IPS DF 19.7 (cell line): ENCODE measurements around the gene OGFR.

Experiments
- DNase-seq: peaks from one replicate; pipeline ENCODE4 v3.0.0-alpha.2; 2013; ENCODE audit warnings: low read depth, low spot score

OGFR gene

DNA sequence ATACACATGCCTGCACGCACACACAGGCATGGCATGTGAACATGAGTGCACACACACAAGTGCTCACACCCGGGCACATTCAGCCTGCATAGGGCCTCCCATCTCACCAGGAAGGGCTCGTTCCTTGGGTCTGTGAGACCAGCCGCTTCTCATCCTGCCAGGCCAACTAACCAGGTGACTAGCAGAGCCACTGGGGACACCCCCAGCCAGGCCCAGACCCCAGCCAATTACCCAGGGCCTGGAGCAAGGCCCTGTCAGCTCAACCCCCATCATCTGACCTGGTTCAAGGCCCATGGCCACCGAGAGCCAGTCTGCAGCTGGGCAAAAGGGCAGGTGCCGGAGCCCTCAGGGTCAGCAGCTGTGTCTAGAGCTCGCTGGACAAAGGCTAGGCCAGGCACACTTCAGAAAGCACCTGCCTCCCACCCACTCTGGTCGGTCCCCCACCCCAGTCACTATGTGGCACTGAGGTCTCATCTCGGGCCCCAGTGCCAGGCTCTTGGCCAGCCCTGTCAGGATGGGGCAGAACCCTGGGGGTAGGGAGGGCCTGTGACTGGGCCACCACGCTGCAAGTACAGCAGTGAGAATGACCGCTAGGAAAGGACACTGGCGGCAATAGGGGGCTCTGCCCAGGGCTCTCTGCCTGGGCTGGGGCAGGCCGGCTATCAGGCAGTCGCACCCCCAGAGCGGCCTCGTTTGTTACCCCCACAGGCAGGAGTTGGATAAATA, 35.1 kb upstream of the OGFR start:
- DNase-seq = no peak

DNA sequence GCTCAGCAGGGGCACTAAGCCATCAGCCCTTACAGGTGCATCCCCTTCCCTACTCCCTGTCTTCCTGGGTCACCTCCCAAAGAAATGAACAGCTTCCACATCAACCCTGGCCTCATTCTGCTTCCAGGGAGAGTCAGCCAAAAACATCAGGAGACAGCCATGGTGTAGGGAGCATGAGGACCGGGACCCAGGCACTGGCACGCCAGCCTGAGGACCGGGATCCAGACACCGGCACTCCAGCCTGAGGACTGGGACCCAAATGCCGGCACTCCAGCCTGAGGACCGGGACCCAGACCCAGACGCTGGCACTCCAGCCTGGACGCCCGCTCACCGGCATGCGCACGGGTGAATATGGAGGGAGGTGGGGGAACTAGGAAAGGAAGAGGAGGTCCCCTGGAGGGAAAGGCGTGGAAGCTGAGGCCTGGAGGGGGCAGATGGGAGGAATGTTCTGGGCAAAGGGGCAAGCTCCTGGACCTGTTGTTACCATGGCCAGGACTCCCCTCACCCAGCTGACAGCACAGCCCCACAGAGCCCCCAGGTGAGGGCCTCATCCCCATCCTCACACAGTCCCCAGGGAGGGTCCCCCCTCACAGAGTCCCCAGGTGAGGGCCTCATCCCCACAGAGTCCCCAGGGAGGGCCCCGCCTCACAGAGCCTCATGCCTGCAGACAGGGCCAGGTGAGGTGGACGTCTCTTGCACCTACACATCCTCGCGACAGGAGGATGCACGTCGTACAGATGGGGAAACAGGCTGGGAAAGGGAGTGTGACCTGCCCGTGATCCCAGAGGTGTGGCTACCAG, 34.3 kb upstream of the OGFR start:
- no peak for DNase-seq

GRCh38 chr20:62770916-62771315, 33.7 kb upstream of the OGFR start:
- DNase-seq = no peak

DNA sequence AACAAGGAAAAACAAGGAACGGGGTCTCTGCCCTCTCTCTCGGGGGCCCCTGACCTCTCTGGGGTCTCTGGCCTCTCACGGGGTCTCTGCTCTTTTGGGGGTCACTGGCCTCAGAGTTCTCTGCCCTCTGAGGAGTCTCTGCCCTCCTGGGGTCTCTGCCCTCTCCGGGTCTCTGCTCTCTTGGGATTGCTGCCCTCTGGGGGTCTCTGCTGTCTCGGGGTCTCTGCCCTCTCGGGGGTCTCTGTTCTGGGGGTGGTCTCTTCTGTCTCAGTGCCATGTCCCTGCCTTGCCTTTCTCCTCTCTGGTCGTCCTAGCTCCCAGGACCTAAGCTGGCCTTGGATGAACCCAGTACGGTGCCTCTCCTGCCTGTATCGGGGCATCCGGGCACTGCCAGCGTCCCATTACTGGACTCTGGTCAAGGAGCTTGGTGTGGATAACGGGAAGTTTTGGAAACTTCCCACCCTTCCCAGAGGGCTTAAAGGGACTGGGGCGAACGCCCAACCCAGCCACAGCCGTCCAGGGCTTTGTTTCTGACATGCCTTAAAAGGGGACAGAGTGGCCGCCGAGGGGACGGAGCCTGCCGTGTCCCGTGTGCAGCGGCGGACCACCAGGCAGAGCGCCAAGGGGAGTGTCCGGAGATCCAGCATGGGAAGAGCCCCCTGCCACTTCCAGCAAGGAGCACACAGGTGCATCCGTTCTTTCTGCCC, 33.1 kb upstream of the OGFR start:
- no peak for DNase-seq

- DNase-seq = no peak
Measured at GRCh38 chr20:62772103-62772611, 32.5 kb upstream of the OGFR start.

DNA sequence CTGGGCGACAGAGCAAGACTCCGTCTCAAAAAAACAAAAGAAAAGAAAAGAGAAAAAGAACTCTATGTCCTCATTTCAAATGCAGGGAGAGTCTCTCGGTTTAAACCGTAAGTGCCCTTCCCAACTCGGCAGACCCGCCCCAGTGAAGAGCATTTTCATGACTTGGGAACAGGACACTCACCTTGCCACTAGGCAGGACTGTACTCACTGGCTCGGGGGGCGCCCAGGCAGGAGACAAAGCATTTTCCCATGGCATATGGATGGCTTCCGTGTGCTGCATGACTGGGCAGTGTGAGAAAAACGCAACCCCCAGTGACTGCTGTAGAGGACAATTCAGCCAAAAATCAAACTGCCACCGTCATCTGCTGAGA, 32.0 kb upstream of the OGFR start:
- no peak for DNase-seq

DNA sequence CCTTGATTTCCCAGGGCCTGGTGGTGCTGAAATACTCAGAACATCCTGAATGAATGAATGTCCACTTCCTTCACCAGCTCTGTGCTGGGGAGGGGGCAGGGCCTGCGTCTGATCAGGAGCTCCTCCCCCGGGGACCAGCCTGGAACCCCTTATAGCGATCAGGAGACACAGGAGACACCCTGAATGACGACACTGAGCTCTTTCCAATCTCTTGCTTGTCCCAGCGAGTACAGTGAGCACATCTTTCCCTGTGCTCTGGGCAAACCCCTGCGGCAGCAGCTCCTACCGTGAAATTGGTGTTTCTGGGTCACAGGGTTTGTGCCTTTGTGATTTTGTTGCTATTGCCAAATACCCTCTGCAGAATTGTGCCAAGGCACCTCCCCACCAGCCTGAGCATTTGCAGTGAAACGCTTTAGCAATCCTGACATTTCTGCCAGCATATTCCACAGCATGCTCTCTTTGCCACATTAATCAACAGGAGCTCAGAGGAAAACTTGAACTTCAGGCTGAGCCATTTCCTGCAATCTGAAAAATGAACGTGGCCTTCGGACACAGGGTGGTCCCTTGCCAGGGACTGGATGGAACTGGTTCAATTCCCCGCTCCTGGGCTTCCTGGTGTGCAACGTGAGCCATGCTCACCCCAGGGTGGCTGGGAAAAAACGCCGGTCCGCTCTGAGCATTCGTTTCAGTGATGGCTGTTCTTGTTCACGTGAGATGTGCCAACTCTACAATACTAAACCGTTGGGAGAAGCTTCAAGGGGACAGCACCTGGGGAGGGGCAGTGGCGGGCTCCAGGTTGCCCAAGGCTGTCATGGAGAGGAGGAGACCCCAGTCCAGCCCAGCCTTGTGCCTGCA, 31.4 kb upstream of the OGFR start:
- no peak for DNase-seq

DNA sequence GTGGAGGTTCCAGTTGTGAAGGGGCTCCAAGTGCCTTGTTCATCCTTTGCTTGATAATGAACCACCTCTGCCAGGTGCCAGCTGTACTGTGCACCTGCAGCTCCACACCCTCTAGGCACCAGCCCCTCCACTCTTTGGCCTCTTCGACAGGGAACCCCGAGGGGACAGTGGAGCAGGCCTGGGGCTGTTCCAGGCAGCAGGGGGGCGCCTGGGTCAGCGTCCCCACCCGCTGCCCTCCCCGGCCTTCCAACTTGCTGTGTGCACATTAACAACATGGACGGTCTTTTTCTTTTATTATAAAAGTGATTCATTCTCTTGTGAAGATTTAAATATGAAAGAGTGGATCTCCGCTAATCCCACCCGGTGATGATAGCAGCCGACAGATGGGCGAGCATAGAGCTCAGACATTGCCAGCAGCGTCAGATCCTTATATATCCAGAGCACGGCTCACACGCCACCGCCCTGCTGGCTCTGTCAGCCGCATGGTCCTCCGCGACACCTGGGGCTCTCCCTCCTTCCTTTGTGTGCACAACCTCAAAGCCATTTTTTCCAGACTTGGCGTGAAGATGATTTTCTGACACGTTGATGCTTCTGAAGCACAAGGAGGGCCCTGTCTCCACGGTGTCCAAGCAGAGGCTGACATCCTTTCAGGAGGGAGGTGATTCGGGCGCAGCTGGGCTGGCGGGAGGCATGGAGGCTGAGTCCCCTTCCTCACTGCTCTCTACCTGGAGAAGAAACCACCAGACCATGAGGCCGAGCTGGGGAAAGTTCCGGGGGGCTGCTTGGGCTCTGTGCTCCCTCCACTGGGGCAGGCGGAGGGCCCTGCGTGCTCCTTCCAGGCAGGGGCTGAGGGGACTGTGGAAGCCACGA, 30.6 kb upstream of the OGFR start:
- DNase-seq = no peak

- DNase-seq = no peak
Measured at GRCh38 chr20:62774762-62775161, 29.9 kb upstream of the OGFR start.

DNA sequence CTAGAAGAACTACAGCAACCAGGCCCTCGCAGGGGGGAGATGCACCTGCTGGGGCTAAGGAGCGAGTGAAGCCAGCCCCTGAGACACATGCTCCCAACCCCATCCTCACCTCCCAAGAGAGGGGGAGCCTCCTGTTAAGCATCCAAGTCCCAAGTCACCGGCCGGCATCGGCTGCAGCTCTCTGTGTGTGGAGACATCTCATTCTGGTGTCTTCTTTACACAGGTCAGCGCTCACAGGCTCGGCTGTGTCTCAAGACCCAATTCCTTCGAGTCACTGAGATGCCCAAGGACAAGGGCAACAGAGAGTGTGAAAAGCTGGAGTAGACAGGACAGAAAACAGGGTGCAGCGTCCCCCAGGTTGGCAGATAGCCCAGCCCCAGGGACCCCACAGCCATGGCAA, 29.4 kb upstream of the OGFR start:
- DNase-seq = no peak

- no peak for DNase-seq
Measured at GRCh38 chr20:62776035-62776691, 28.5 kb upstream of the OGFR start.

GRCh38 chr20:62776692-62777527, 27.7 kb upstream of the OGFR start:
- no peak for DNase-seq

DNA sequence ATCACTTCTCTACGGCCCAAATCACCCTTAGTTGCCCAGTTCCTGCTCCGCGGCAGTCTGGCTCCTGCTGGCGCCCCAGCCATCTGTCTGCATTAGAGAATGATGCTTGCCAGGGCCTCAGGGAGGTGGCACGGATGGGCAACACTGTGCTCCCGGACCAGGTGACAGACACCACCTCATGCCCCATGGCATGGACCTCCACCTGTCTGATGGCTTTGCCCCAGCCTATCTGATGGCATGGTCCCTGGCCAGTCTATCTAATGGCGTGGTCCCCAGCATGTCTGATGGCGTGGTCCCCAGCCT, 27.2 kb upstream of the OGFR start:
- DNase-seq = no peak

DNA sequence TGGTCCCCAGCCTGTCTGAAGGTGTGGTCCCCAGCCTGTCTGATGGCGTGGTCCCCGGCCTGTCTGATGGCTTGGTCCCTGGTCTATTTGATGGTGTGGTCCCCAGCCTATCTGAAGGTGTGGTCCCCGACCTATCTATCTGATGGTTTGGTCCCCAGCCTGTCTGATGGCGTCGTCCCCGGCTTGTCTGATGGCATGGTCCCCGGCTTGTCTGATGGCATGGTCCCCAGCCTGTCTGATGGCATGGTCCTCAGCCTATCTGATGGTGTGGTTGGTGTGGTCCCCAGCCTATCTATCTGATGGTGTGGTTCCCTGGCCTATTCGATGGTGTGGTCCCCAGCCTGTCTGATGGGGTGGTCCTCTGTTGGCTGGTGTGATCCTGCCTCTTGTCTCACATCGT, 26.6 kb upstream of the OGFR start:
- no peak for DNase-seq

GRCh38 chr20:62778601-62779416, 25.8 kb upstream of the OGFR start:
- DNase-seq = no peak

DNA sequence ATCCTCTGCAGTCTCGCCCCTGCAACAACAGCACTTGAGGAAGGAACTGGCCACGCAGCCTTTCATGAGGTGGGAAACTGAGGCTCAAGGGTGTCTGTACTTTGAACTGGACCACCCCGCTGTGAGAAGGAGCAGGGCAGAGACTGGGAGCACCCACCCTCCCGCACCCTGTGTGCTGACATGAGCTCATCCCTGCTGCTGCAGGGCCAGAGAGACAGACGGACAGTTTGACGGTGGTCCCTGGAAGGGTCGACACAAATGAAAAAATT, 25.3 kb upstream of the OGFR start:
- no peak for DNase-seq

GRCh38 chr20:62780204-62780603, 24.4 kb upstream of the OGFR start:
- no peak for DNase-seq

- no peak for DNase-seq
Measured at GRCh38 chr20:62780696-62781095, 23.9 kb upstream of the OGFR start.
